Dedifferentiated amniotic fluid mesenchymal stem cell (primary cell): ENCODE results near the gene RERE.

Experiments used
- DNase-seq: peaks from one replicate; pipeline ENCODE4 v3.0.0-alpha.2; 2016; ENCODE audit errors: extremely low spot score

RERE gene

DNA sequence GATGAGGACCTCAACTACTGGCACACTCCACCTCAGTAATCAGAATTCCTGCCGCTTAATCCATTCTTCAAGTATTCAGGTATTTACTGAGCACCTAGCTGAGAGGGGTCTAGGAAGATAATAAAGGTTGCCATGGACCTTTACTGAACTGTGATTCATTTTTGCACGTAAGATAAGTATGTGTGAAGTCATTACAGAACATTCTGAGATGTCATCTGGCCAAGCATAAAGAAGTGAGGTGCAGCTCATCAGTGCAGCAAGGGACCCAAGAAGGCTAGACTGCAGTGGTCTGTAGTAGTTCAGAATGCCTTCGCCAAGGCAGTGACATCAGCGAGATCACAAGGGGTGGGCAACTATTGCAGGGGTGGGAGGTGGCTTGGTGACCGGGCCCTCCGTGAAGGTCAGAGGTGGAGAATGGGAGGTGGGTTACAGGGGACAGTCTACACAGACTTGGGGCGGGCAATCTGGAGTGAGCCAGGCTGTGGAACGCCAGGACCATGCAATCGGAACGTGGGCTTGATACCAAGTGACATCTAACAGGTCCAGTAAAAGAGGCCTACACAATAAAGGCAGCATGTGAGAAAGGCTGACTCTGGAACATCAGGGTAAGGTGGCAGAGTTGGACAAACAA, 392.2 kb downstream of the RERE start:
- DNase-seq = no peak

DNA sequence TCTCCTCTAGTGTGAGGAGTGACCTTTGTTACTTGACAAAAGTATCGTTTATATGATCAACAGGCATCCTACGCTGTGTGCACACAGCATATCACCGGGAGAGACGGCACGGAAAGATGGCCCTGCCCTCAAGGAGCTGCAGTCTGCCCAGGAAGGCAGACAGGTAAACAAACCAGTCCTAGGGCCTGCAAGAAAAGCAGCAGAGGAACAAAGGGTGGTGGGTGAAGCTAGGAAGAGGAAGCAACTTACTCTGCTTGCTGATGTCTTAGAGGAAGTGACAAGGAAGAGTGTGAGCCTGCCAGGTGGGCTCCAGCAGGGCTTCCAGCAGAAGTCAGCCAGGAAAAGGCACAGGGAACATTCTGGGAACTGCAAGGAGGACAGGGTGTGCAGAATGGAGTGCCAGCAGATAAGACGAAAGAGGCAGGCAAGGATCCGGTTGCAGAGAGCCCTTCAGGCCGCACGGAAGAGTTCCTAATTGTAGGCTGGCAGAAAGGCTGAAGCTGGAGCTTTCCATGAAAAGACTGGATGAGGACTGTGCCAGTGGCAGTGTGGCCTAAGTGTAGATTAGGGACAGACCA, 392.8 kb downstream of the RERE start:
- no peak for DNase-seq

DNA sequence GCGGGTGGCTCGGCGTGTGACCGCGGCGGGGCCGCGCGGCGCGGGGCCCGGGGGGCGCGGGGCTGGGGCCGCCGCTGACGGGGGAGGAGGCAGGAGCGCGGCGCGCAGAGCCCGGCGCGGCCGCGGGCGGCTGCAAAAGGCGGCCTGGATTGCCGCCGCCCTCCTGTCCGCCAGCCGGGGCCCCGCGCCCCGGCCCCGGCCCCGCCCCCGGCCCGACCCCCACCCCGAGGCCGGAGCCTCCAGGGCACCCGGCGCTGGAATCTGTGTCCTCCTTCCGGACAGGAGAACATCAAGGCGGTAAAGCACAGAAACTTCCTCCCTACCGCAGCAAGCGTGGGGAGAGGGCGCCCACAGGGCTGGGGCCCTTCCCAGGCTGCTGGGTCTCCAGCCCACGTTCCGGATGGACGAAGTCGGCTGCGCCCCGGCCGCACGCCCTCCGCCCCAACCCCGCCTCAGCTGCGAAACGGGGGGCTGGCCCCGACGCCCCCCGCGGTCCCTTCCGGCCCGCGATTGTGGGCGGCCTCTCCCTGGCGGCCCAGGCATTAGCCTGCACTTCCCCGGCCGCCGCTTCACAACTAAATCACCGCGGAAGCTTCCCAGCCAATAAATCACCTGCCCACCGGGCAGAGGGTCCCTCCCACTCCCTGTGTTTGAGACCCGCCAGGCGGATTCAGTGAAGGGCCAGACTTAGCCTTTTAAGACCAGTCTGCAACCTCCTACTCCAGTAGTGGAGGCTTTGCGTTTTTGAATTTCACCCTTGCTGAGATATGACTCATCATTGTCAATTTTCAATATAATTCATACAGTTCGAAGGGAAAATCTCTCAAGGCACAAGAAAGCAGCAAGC, 393.5 kb downstream of the RERE start:
- DNase-seq = no peak

DNA sequence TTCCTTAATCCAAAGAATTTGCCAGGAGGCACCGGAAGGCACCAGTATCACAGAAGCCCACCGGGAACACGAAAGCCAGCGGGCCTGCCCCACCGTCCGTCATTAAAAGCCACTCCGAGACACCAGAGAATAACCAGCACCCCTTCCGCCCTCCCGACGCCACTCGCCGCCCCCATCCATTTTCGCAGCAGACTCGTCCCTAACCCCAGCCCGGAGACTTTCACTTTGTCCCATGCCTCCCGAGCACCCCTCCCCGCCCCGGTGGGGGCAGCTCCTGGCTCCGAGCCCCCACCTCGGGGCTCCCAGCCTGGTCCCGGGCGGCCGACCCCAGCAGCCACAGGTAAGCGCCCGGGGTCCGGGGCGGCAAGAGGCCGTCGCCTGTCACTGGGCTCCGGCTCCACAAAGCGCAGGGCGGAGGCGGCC, 394.2 kb downstream of the RERE start:
- no peak for DNase-seq

DNA sequence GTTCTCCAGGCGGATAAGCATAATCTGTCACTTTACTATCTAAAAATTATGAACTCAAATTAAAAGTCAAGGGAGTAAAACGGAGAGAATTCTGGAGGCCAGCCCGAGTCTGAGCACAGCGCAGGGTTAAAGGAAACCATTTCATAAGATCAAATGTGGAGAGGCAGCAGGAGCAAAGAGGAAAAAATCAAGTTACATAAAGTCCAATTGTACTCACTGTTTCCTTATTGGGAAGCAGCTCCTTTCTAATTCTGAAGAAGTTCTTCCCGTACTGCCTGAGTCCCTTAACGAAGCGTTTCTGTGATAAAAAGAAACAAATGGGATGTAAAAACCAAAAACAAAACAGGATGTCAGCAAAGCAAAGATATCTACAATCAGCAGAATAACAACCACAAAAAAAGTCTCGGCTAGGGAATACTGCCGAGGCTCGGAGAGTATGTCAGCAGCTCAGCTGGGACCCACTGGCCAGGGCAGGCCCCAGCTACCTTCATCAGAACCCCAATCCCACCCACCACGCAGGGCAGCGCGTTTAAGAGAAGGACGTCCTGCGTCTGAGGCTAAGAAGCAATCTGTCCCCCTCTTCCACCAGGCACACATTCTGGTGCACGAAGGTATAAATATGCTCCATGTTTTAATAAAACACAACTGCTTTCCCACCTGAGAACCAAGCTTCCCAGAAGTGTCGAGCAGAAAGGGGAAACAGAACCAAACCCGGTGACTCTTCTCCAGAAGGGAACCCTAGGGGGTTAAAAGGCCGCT, 394.8 kb downstream of the RERE start:
- no peak for DNase-seq

DNA sequence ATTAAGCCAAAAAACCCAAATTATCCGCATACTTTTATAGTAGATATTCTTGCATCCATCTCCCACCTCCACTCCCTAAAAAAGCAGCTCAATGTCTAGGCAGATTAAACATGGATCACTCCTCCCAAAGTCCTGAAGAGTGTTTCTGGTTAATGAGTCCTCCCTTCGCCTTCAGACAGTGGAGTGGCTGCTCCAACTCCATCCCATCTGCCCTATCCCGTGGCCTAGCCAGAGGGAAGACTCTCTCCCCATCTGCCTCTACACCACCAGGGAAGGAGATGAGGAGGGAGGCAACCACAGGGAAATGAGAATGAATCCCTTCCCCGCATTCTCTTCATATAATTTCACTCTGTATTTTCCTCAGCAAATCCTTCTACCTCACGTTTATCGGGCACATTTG, 395.7 kb downstream of the RERE start:
- no peak for DNase-seq

DNA sequence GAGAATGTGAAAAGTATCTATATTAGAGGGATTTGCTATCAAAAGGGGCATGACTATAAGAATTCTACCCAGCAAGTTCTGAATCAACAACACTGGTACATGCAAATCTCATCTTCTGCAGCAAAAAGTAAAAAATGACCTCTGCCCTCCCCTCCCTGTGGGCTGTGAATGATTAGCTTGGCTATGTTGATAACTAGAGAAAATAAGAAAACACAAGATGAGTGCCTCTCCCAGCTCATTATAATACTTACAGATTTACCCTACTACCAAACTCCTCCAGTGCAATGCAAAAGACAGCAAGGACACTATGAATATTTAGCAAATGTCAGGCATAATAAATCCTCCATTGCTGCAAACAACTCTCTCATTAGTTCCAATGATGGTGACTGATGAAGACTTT, 397.1 kb downstream of the RERE start:
- no peak for DNase-seq

DNA sequence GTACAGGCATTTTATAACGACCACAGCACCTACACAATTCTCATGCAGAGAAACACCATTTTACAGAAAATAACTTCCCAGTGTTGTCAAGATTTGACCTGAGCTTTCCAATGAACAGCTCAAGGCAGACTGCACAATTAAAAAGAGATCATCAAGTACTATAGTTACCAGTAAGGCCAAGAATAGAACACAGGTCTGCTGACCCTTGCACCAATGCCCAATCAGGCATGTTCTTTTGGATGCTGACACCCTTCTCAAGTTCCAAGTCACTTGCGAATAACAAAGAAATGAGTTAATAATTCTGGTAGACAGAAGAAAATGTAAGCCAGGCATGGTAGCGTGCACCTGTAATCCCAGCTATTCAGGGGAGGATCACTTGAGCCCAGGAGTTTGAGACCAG, 397.6 kb downstream of the RERE start:
- DNase-seq = no peak

DNA sequence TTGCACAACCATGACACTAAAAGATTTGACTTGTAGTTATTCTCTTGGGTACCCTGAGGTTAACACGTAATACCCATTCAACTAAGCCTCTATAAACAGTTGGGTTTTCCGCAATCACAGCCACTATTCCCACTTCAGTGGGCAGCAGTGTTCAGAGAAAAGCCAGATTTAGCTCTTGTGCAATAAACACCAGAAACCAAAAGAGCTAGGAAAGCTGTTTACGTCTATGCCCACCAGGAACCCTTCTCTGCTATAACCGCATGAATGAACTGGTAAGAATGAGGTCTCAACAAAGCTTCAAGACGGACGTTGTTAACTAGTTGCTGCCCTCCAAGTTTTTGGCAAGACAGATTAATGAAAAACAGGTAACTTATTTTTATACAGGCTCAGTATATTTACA, 398.3 kb downstream of the RERE start:
- DNase-seq = no peak

DNA sequence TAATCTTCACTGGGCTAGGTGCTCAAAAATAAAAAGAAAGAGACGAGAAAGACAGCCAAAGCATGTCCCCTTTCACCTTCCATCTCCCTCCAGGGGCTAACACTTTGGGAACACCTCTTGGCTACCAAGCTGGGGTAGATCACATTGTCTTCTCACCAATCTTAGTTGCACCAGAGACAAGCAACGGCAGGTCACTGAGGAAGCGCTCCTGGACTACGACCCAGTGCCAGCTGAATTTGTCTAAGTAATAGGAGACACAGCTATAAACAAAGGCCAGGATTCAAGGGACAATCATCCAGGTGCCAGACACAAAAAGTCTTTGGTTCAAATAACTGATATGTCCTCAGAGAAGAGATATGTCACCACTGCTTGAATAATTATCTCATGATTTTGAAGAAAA, 399.1 kb downstream of the RERE start:
- no peak for DNase-seq

DNA sequence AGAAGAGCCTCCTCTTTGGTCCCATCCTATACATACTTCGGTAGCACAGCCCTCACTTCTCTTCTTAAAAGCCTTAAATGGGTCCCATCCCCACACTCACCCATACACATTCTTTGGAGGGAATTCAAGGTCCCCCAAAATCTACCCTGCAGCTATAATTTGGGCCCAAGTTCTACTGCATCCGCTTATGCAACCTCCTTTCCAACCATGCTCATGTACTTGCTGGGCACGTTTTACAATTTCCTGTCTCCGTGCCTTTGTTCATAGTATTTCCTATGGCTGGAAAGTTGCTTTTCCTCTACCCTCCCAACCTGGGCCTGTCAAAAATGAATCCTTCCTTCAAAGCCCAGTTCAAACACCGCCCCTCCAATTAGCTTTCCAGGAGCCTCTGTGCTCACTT, 399.8 kb downstream of the RERE start:
- no peak for DNase-seq

DNA sequence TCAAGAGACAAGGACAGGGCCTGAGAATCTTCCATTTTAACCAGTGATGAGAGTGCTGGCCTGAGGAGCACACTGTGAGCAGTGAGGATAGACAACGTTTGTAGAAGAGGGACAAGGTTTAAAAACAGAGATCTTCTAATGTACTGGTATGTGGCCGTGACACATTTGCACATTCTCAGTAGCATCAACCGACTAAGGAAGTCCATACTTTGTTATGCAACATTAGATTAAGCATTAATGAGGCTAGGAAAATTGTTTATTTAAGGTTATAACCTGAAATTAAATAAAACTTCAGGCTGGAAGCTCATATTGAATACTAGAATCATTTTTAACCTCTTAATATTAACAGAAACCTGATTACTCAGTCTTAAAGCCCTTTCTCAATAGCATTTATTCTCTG, 400.6 kb downstream of the RERE start:
- no peak for DNase-seq

DNA sequence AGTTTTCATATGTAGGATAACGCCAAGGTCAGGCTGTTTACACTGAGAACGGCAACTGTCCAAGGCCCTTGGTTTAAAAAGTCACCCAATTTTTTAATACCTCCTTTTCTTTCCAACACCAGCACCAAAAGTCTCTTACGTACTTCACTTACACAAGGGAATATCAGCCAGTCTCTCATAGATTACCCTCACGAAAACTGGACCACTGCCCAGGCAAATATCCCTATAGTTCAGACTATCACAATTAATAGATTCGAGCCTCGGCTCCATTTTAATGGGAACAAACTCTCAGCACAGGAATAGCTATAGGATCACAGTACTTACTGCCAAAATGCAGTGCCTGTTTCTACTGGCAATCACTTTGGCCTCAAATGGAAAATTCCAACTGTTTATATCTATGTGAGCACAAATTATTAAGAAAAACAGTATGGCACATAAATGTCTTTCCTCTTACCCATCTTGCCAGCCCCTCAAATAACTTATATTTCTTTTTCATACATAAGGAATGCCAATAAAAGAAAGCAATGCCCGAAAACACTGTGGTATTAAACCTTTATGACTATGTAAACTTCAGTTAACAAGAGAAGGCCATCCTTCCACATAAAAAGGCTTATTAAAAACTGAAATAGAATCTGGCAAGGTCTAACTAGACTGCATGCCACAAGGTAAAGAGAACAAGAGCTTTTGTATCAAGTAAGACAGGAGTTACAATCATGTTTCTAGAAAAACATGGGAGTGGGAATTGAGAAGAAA, 401.7 kb downstream of the RERE start:
- no peak for DNase-seq

DNA sequence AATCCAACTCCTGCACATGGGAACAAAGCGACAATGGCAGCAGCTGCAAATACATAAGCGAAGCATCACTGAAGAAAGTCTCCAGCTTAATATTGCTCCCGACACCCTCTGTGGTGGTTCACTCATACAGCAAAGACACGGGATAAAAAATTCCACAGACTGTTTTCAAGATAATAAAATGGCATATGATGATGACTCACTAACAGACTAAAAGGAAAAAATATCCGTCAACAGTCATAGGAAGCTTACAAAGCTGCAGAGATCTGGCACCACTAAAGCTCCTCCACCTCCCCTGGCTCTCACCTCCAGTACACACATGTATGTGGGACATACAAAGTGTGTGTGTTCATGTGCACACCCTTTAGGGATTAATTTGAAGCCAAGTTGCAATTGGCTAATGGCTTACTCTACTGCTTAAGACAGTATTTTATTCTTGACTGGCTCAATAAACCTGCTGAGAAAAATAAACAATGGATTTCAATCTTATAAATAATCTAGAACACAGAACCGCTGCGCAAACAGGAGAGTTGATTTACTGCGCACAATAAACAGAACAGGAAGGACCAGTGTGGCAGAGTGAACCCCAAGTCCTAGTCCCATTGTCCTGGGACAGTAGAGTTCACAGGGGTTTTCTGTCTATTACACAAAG, 405.1 kb downstream of the RERE start:
- DNase-seq = peak; percentile 64

DNA sequence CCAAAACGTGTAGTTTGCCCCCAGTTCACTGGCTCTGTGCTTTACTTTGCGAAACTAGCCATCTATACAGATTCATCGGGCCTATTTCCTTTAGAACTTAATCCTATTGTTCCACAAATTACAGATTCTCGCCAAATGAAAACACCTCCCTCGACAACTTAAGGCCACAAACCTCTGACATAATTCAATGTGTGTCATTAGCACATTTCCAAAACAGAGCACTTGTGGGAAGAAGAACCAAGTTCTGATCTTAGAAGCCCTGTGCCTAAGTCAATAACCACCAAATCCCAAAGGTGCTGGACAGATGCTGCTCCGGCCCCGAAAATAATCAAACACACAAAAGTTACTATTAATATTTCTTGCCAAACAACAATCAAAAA, 405.6 kb downstream of the RERE start:
- DNase-seq = no peak

DNA sequence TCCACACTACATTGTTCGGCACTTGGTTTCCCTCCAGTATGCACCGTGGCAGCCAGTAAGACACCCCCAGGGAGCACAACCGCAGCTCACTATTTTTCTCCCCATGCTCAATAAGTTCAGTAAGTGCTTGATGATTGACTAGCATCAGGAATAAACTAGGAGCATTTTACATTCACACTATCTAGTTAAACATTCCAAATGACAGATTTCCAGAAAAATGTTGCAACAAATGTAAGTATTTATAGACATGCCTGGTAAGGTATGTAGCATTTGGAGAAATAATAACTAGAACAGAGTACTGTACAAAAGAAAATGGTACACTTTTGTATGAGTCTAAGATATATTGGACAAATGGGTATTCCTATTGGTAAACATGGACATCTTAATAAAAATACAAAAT, 406.6 kb downstream of the RERE start:
- no peak for DNase-seq

DNA sequence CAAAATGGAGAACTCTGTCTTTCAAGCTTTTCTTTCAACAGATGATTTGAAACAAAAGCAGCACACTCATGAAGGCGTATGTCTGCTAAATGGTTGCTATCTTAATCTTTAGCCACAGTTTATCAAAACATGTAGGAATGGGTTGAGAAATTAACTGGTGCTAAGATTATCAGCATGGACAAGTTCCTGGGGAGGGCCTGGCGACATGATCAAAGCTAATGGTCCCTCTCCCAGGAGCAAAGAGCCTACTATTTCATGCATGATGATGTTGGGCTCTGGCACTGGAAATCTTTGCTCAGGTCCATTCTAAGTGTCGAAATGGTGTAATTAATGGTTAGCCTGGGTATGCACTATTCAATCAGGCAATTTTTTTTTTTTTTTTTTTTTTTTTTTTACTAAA, 407.8 kb downstream of the RERE start:
- no peak for DNase-seq

DNA sequence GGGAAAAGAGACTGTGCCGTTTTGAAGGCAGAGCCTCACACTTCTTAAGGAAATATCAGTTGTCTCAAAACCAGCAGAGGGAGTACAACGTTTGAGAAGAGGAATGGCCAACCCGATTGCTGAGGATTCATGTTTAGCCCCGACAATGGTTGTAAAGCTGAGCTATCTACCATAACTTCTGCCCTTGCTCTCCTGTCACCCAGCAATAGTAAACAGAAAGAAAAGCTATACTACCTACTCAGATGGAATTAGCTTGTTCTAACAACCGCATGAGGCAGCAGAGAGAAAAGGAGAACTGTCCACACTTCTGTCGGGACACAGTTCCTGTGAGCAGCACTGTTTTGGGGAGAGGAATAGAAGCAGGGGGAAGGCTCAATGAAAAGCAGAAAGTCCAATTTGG, 408.3 kb downstream of the RERE start:
- peak; percentile 50 for DNase-seq

DNA sequence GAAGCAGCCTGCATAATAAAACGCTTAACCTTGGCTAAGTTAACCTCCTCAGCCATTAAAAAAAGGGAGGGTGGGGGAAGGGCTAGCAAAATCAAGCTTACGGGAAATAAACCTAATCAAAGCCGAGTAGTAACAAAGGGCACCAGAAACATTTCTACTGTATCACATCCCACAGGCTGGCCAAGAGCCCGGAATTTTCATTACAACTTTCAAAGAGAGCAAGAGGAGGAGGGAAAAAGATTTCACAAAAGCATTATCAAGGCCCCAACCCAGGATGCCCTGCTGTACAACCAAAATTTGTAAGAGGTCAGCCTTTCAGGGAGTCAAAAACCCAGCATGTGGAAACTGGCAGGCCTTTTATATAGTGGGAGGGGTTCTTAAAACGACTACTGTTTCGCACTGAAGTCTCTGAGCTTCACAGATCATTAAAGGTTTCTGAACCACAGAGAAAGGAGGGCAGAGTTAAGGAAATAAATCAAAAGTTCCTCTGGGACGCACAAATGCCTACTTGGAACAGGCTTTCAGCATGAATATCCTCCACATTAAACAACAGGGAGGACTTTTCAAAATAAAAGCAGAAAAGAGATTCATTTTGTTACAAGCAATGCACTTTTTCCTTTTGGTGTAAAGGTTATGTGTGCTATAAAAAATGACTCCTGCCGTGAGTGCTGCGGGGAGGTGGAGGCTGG, 409.1 kb downstream of the RERE start:
- no peak for DNase-seq

DNA sequence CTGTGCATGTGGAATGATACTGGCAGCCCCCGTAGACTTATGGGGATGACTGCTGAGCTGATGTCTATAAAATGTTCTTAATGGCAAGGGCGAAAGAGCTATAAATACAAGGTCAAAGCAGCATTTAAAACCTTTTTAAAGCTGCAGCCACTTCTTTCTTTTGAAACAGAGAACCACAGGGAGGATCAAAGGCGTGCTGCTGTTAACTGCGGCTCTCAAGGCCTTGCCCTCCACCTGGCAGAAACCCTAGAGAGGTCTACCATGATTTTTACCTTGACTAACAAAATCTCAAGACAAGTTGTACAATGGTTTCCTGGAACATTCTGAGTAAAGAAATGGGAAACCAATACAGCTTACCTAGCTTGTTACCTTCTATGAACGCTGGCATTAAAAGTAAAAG, 409.8 kb downstream of the RERE start:
- DNase-seq = no peak

DNA sequence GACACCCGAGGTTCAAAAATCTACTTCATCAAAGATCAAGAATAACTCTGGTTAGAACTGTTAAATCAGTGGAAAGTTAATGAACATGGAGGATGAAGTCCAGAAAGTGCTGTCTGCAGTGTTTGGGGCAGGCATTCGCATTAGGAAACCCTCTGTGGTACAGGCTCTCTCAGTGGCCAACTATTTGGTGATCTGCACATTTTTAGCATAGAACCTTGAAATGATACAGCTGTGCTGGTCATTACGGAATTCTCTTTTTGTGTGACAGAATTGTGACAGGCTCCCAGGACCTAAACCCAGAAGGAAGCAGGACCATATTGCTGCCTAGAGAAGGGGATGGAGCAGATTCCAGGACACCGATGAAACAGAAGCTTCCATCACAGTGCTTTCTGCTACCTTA, 410.5 kb downstream of the RERE start:
- no peak for DNase-seq
